K562 (cell line): Measurements from ENCODE around the gene SYTL2. TPM values are rescaled to one million over a fixed set of nuclear protein-coding genes. Genes with fewer than 3 reads are reported as not detected.

Experiments
- ATAC-seq: fragments of 200-7000 bp; cut with Tn5 transposase; 3 replicates; pipeline ENCODE4 v1.9.1; 2020; ENCODE audit warnings: moderate library complexity
- BruUV-seq: library from RNA; stranded (reverse); fragments of 400-500 nt; replicated peaks from 2 replicates; lab custom pipeline; 2021; lab: Mats Ljungman, UMichigan
- CTCF ChIA-PET: fragments of 300-600 bp; formaldehyde crosslinking; extraction: SDS; loops from one replicate; lab custom pipeline; 2021; ENCODE audit warnings: low intra/inter-chr PET ratio; lab: Yijun Ruan, JAX
- POLR2A ChIA-PET: fragments of 300-600, 350-650 bp; sonication (Branson Sonifier 250); formaldehyde crosslinking; extraction: SDS; loops from one replicate; lab custom pipeline; 2021; ENCODE audit warnings: antibody characterized with exemption, inconsistent platforms; lab: Yijun Ruan, JAX
- DNase-seq, 4 experiments: peaks; one replicate each; pipeline versions ENCODE4 v3.0.0 to v3.0.0-alpha.2; 2011 to 2018; ENCODE audit warnings: low spot score in 3 of 4, mixed read lengths in 3 of 4; ENCODE audit errors: extremely low read depth in 1 of 4
- FAIRE-seq: peaks from 2 replicates; lab custom pipeline; 2011; peaks lifted over from hg19 to GRCh38; lab: Jason Lieb, UNC
- H2AFZ ChIP-seq: 2 replicates; pipeline ENCODE4 v1.6.0; 2011; ENCODE audit warnings: low read depth, low read length, control low read depth, inconsistent platforms
- H3K27ac ChIP-seq: fragments of 200-600 bp; 3 replicates; pipeline ENCODE4 v1.8.0; 2011; ENCODE audit warnings: low read depth, mild to moderate bottlenecking, control low read depth, inconsistent platforms, low read length, moderate library complexity, mixed read lengths; ENCODE audit errors: extremely low read depth
- H3K27me3 ChIP-seq, 2 experiments: fragments of 300-600 bp in 1 of 2; 2 replicates in 1 of 2; 3 replicates in 1 of 2; pipeline versions ENCODE4 v1.6.0 to v1.8.0; 2011; ENCODE audit warnings: inconsistent platforms in 2 of 2, low read length in 2 of 2, mild to moderate bottlenecking in 1 of 2, mixed read lengths in 1 of 2, moderate library complexity in 1 of 2; ENCODE audit not compliant: control insufficient read depth in 2 of 2, insufficient read depth in 2 of 2
- H3K36me3 ChIP-seq: fragments of 300-600 bp; 3 replicates; pipeline ENCODE4 v1.8.0; 2011; ENCODE audit warnings: mild to moderate bottlenecking, low read length, inconsistent platforms; ENCODE audit not compliant: control insufficient read depth, insufficient read depth
- H3K4me1 ChIP-seq, 2 experiments: fragments of 200-600 bp in 1 of 2; replicated peaks in 1 of 2; 2 replicates in 1 of 2; 3 replicates in 1 of 2; pipeline versions ENCODE4 v1.5.1 to v1.8.0; 2011; ENCODE audit warnings: inconsistent platforms in 2 of 2, low read length in 2 of 2, mild to moderate bottlenecking in 1 of 2, mixed read lengths in 1 of 2, moderate library complexity in 1 of 2; ENCODE audit not compliant: control insufficient read depth in 2 of 2, insufficient read depth in 2 of 2
- H3K4me2 ChIP-seq: 2 replicates; pipeline ENCODE4 v1.6.1; 2011; ENCODE audit warnings: low read length, control low read depth, inconsistent platforms, mixed read lengths; ENCODE audit not compliant: insufficient read depth
- H3K4me3 ChIP-seq: fragments of 200-600 bp; sonication (generic), shearing (Covaris generic); 2 replicates; pipeline ENCODE4 v1.5.1; 2016; ENCODE audit warnings: control low read depth, inconsistent platforms
- H3K79me2 ChIP-seq: fragments of 200-600 bp; 3 replicates; pipeline ENCODE4 v1.8.0; 2011; ENCODE audit warnings: low read length, inconsistent platforms; ENCODE audit not compliant: control insufficient read depth, insufficient read depth
- H3K9ac ChIP-seq, 2 experiments: 2 replicates each; pipeline versions ENCODE4 v1.6.0 to v1.6.1; 2011; ENCODE audit warnings: low read depth in 2 of 2, low read length in 2 of 2, control low read depth in 1 of 2, inconsistent platforms in 1 of 2, mild to moderate bottlenecking in 1 of 2, mixed read lengths in 1 of 2; ENCODE audit not compliant: insufficient read depth in 1 of 2
- H3K9me1 ChIP-seq: one replicate; pipeline ENCODE4 v1.6.0; 2011; ENCODE audit warnings: inconsistent platforms, mild to moderate bottlenecking, low read length, moderate library complexity; ENCODE audit not compliant: control insufficient read depth, insufficient read depth
- H3K9me3 ChIP-seq: replicated peaks from 2 replicates; pipeline ENCODE4 v1.5.1; 2011; ENCODE audit warnings: low read depth, low read length, inconsistent platforms; ENCODE audit not compliant: control insufficient read depth, insufficient read depth
- H4K20me1 ChIP-seq: replicated peaks from 2 replicates; pipeline ENCODE4 v1.6.1; 2011; ENCODE audit warnings: low read length, inconsistent platforms, mixed read lengths; ENCODE audit not compliant: control insufficient read depth, insufficient read depth
- ARNT ChIP-seq, 2 experiments: fragments of 450-650 bp; IDR thresholded peaks; 2 replicates each; pipeline ENCODE4 v1.6.1; 2016; ENCODE audit warnings: mild to moderate bottlenecking in 1 of 2
- CREB1 ChIP-seq, 2 experiments: sonication (generic) in 1 of 2; formaldehyde crosslinking in 1 of 2; IDR thresholded peaks; 2 replicates each; pipeline versions ENCODE4 v1.6.1 to v1.8.0; 2012 to 2022; ENCODE audit warnings: inconsistent platforms in 1 of 2, mild to moderate bottlenecking in 1 of 2, missing genetic modification reagents in 1 of 2, moderate library complexity in 1 of 2
- NELFE ChIP-seq: IDR thresholded peaks from 2 replicates; pipeline ENCODE4 v1.6.1; 2011; ENCODE audit warnings: mild to moderate bottlenecking; ENCODE audit not compliant: insufficient read depth, insufficient read length
- PRPF4 ChIP-seq: fragments of 200-400 bp; formaldehyde crosslinking; IDR thresholded peaks from one replicate; pipeline ENCODE4 v1.6.1; 2017; ENCODE audit warnings: low read length, low read depth, mild to moderate bottlenecking; ENCODE audit not compliant: insufficient read depth, poor library complexity, severe bottlenecking
- ZNF398 ChIP-seq: fragments of 250-450 bp; sonication (Bioruptor Pico); IDR thresholded peaks from 2 replicates; pipeline ENCODE4 v1.8.0; 2021; ENCODE audit warnings: moderate library complexity, mild to moderate bottlenecking, inconsistent platforms
- ZNF518B ChIP-seq: fragments of 250-450 bp; sonication (Bioruptor Pico); IDR thresholded peaks from 2 replicates; pipeline ENCODE4 v1.5.0; 2021; ENCODE audit warnings: mild to moderate bottlenecking, moderate library complexity
- ZNF75A ChIP-seq: fragments of 450-650 bp; formaldehyde crosslinking; IDR thresholded peaks from 2 replicates; pipeline ENCODE4 v1.4.0; 2020; ENCODE audit warnings: mild to moderate bottlenecking
- ZNF778 ChIP-seq: fragments of 450-650 bp; formaldehyde crosslinking; IDR thresholded peaks from 2 replicates; pipeline ENCODE4 v1.4.0; 2020; ENCODE audit warnings: mild to moderate bottlenecking, moderate library complexity
- WGBS: fragments of 100-300 bp; shearing (Covaris generic); methylation state at CpG from one replicate; pipeline ENCODE4 v1.1.6; 2016; ENCODE audit warnings: low coverage, mixed read lengths; ENCODE audit not compliant: insufficient coverage; ENCODE audit errors: missing lambda C conversion rate; 5-methylcytosine and 5-hydroxymethylcytosine counted together
- in situ Hi-C: fragments of 300-500 bp; cut with MboI; formaldehyde crosslinking; loops from 4 replicates; pipeline ENCODE4 v1.15.0; 2018; ENCODE audit warnings: inconsistent platforms, mixed read lengths
- intact Hi-C: fragments of 100-400 bp; cut with micrococcal nuclease; formaldehyde crosslinking; loops from 2 replicates; pipeline ENCODE4 v1.14.2; 2022
- polyA plus RNA-seq, 8 experiments: library from polyadenylated mRNA; depleted of rRNA in 4 of 8; stranded (reverse) in 5 of 8; unstranded in 3 of 8; fragments of >200 nt; fragmentation: Nextera tagmentation in 2 of 8; fragmentation: Illumina TruSeq in 1 of 8; extraction: Ambion mirVana in 2 of 8; extraction: Trizol in 1 of 8; gene quantifications; 2 replicates each; pipeline versions ENCODE4 v1.2.1 to v1.2.3, GENCODE V29; 2011 to 2014; ENCODE audit warnings: inconsistent platforms in 1 of 8, missing spikeins in 1 of 8
- total RNA-seq, 7 experiments: library from RNA; depleted of rRNA in 6 of 7; stranded (reverse); fragments of >200 nt in 6 of 7; fragmentation: Illumina TruSeq in 2 of 7; extraction: Trizol in 2 of 7; gene quantifications; 2 replicates each; pipeline versions ENCODE4 v1.2.1 to v1.2.3, GENCODE V29; 2011 to 2021; ENCODE audit warnings: low replicate concordance in 1 of 7
- TF ChIP-seq, protein P1 (sequence below): sonication (generic); formaldehyde crosslinking; IDR thresholded peaks from 2 replicates; pipeline ENCODE4 v1.8.1; 2023; ENCODE audit warnings: mild to moderate bottlenecking, missing genetic modification reagents
- TF ChIP-seq, protein P2 (sequence below): IDR thresholded peaks from 3 replicates; pipeline ENCODE4 v1.6.1; 2011; ENCODE audit warnings: borderline replicate concordance, mild to moderate bottlenecking; ENCODE audit not compliant: insufficient read length, insufficient read depth

SYTL2 gene
- total and polyA plus RNA-seq, 9 of the 15 experiments (the other 6 are each of a cell fraction or from before 2014, with no cell fraction given), result 0.05 to 0.57 (median 0.35) TPM

DNA sequence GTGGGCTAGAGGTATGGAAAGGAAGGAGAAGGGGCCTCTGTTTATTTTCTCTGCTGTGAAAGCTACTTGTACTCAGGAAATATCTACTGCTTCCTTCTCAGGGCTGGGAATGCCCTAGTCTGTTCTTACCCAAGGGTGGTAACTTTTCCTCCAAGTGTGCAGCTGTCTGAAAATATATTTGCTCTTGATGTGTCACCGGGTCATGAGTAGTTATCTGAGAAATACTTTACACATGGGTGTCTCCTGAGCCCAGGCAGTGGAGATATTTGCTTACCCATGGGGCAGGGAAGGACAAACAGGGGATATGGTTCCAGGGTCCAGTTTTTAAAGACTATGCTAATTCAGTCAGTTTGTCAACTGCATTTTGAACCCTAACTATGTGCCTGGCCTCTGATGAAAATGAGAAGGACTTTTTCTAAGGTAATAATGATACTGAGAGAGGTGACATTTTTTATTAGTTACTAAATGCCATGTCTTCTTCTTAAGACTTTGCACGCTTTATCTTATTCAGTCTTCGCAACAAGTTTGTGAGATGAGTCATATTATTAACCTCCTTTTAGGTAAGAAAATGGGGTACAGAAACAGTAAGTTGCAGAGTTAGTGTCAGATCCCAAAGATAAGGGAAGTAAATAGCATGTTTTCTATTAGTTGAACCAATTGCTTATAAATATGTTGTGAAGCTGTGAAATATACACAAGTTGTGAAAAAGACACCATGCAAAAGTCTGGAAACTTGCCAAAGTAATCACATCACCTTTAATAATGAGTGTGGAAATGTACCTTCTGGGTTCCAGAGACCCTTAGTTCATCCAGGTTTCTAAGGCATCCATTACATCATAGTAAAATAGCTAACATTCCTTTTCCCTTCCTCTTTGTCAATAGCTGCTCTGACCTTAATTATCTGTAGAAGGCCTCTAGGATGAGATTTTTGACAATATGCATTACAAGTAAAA is 22.9 kb downstream of the SYTL2 start:
- H3K27me3 ChIP-seq, result no peaks in the 10 kb centered on the region
- intact Hi-C loops (no loop called here), in situ Hi-C loops (no loop called here)
- no peak for FAIRE-seq
- H3K4me2 ChIP-seq, result no peak overlapping the region
- H3K9me3 ChIP-seq, result no peaks in the 10 kb centered on the region
- H4K20me1 ChIP-seq, result no peaks in the 10 kb centered on the region; the same call in 1 of the 2 replicates
- ATAC-seq, result no peak
- no peak for DNase-seq
- H3K9ac ChIP-seq, result no peak overlapping the region
- POLR2A ChIA-PET, result no interaction called here
- no TSS peak for BruUV-seq
- no peaks in the 10 kb centered on the region for H3K4me1 ChIP-seq
- H2AFZ ChIP-seq, result no peak overlapping the region
- no peaks in the 10 kb centered on the region for H3K36me3 ChIP-seq
- 2% methylated on average over 3 of the region's 3 CpGs for WGBS
- H3K9me1 ChIP-seq, result no peaks in the 10 kb centered on the region
- CTCF ChIA-PET, result no interaction called here
- H3K4me3 ChIP-seq, result no peak overlapping the region
- H3K27ac ChIP-seq, result no peak overlapping the region
- H3K79me2 ChIP-seq, result no peaks in the 10 kb centered on the region
- TF ChIP-seq ZNF75A (CRISPR knock-in tag) (no peak), CREB1 (IDR thresholded peaks at IDR 0.05) (no peak), CREB1 (CRISPR knock-in tag; IDR thresholded peaks at IDR 0.05) (no peak), ZNF518B (CRISPR knock-in tag) (no peak), ZNF778 (CRISPR knock-in tag) (no peak), ZNF398 (CRISPR knock-in tag) (no peak), NELFE (no peak), ARNT (IDR thresholded peaks at IDR 0.05) (no peak), PRPF4 (no peak)
- TF ChIP-seq, protein P1, sequence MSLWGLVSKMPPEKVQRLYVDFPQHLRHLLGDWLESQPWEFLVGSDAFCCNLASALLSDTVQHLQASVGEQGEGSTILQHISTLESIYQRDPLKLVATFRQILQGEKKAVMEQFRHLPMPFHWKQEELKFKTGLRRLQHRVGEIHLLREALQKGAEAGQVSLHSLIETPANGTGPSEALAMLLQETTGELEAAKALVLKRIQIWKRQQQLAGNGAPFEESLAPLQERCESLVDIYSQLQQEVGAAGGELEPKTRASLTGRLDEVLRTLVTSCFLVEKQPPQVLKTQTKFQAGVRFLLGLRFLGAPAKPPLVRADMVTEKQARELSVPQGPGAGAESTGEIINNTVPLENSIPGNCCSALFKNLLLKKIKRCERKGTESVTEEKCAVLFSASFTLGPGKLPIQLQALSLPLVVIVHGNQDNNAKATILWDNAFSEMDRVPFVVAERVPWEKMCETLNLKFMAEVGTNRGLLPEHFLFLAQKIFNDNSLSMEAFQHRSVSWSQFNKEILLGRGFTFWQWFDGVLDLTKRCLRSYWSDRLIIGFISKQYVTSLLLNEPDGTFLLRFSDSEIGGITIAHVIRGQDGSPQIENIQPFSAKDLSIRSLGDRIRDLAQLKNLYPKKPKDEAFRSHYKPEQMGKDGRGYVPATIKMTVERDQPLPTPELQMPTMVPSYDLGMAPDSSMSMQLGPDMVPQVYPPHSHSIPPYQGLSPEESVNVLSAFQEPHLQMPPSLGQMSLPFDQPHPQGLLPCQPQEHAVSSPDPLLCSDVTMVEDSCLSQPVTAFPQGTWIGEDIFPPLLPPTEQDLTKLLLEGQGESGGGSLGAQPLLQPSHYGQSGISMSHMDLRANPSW (CRISPR knock-in tag), result no peak
- TF ChIP-seq, protein P2, sequence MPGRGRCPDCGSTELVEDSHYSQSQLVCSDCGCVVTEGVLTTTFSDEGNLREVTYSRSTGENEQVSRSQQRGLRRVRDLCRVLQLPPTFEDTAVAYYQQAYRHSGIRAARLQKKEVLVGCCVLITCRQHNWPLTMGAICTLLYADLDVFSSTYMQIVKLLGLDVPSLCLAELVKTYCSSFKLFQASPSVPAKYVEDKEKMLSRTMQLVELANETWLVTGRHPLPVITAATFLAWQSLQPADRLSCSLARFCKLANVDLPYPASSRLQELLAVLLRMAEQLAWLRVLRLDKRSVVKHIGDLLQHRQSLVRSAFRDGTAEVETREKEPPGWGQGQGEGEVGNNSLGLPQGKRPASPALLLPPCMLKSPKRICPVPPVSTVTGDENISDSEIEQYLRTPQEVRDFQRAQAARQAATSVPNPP, result no peak
